K562 (cell line): ENCODE data around the gene APC. TPM values are rescaled to one million over a fixed set of nuclear protein-coding genes. Genes with fewer than 3 reads are reported as not detected.

ENCODE experiments used
- ASH1L ChIP-seq: fragments of 450-650 bp; IDR thresholded peaks from 2 replicates; pipeline ENCODE4 v1.6.1; 2018; ENCODE audit warnings: borderline replicate concordance, mild to moderate bottlenecking, low read depth; ENCODE audit not compliant: partially characterized antibody
- BRD9 ChIP-seq: fragments of 450-650 bp; IDR thresholded peaks from 2 replicates; pipeline ENCODE4 v1.6.1; 2018; ENCODE audit warnings: low read depth; ENCODE audit not compliant: partially characterized antibody
- CHD2 ChIP-seq: IDR thresholded peaks from 2 replicates; pipeline ENCODE4 v1.6.1; 2011; ENCODE audit warnings: low read depth, low read length
- CTCFL ChIP-seq: IDR thresholded peaks from 2 replicates; pipeline ENCODE4 v1.6.1; 2011; ENCODE audit warnings: borderline replicate concordance, low read depth, mild to moderate bottlenecking, moderate library complexity, low read length; ENCODE audit not compliant: insufficient read depth, poor library complexity, severe bottlenecking
- E2F3 ChIP-seq: fragments of 250-450 bp; sonication (Bioruptor Pico); IDR thresholded peaks from 2 replicates; pipeline ENCODE4 v1.4.0; 2020; ENCODE audit warnings: mild to moderate bottlenecking
- ESRRA ChIP-seq: fragments of 450-650 bp; IDR thresholded peaks from 2 replicates; pipeline ENCODE4 v1.6.1; 2014; ENCODE audit warnings: low read depth, mild to moderate bottlenecking, moderate library complexity, borderline replicate concordance
- FUS ChIP-seq: fragments of 200-400 bp; formaldehyde crosslinking; optimal IDR thresholded peaks from 2 replicates; pipeline ENCODE3; 2017; ENCODE audit warnings: low read depth, low read length
- GABPB1 ChIP-seq: sonication (generic); formaldehyde crosslinking; IDR thresholded peaks from 2 replicates; pipeline ENCODE4 v1.8.0; 2022; ENCODE audit warnings: mild to moderate bottlenecking, missing genetic modification reagents
- HDAC1 ChIP-seq, 2 experiments: fragments of 450-650 bp; IDR thresholded peaks; 2 replicates each; pipeline ENCODE4 v1.6.1; 2016 to 2017; ENCODE audit warnings: inconsistent platforms in 1 of 2, mild to moderate bottlenecking in 1 of 2, moderate library complexity in 1 of 2
- HDAC3 ChIP-seq: fragments of 450-650 bp; IDR thresholded peaks from 2 replicates; pipeline ENCODE4 v1.6.1; 2018; ENCODE audit warnings: borderline replicate concordance, mild to moderate bottlenecking, moderate library complexity; ENCODE audit not compliant: partially characterized antibody
- HMBOX1 ChIP-seq: sonication (generic); IDR thresholded peaks from 2 replicates; pipeline ENCODE4 v1.6.1; 2016
- JUNB ChIP-seq: fragments of 450-650 bp; formaldehyde crosslinking; conservative IDR thresholded peaks from 2 replicates; pipeline ENCODE4 v1.4.0; 2020; ENCODE audit warnings: mild to moderate bottlenecking
- JUND ChIP-seq, 2 experiments: IDR thresholded peaks; 2 replicates in 1 of 2; 3 replicates in 1 of 2; pipeline ENCODE4 v1.6.1; 2011; ENCODE audit warnings: borderline replicate concordance in 2 of 2, low read depth in 2 of 2, low read length in 2 of 2, improper control_type of control experiment in 1 of 2, missing biosample characterization in 1 of 2, missing genetic modification characterization in 1 of 2, missing genetic modification reagents in 1 of 2
- MAX ChIP-seq: sonication (generic); formaldehyde crosslinking; IDR thresholded peaks from 2 replicates; pipeline ENCODE4 v1.9.0; 2022; ENCODE audit warnings: mild to moderate bottlenecking, missing genetic modification reagents
- NR2C1 ChIP-seq, 2 experiments: fragments of 450-650 bp; IDR thresholded peaks; 2 replicates each; pipeline ENCODE4 v1.6.1; 2017; ENCODE audit warnings: mild to moderate bottlenecking in 2 of 2, antibody characterized with exemption in 1 of 2, inconsistent platforms in 1 of 2, missing compliant biosample characterization in 1 of 2, missing genetic modification characterization in 1 of 2
- PCBP1 ChIP-seq: fragments of 200-400 bp; formaldehyde crosslinking; IDR thresholded peaks from 2 replicates; pipeline ENCODE4 v1.6.1; 2018; ENCODE audit warnings: mild to moderate bottlenecking, low read depth, low read length; ENCODE audit not compliant: poor library complexity, severe bottlenecking
- SIN3B ChIP-seq: fragments of 450-650 bp; IDR thresholded peaks from 2 replicates; pipeline ENCODE4 v1.6.1; 2017; ENCODE audit warnings: low read depth, mild to moderate bottlenecking, moderate library complexity
- TBP ChIP-seq: optimal IDR thresholded peaks from 2 replicates; pipeline ENCODE3; 2011; ENCODE audit warnings: low read depth, low read length, improper control_type of control experiment
- ZBTB43 ChIP-seq: sonication (generic); formaldehyde crosslinking; IDR thresholded peaks from 2 replicates; pipeline ENCODE4 v1.8.0; 2023; ENCODE audit warnings: mild to moderate bottlenecking, missing genetic modification reagents
- ZNF124 ChIP-seq: sonication (generic); formaldehyde crosslinking; IDR thresholded peaks from 2 replicates; pipeline ENCODE4 v1.8.1; 2022; ENCODE audit warnings: missing genetic modification reagents
- ZNF316 ChIP-seq: fragments of 450-650 bp; IDR thresholded peaks from 2 replicates; pipeline ENCODE4 v1.6.1; 2016
- ZNF57 ChIP-seq: fragments of 450-650 bp; formaldehyde crosslinking; IDR thresholded peaks from 2 replicates; pipeline ENCODE4 v1.4.0; 2020; ENCODE audit warnings: mild to moderate bottlenecking, moderate library complexity
- ZNF780A ChIP-seq: fragments of 250-450 bp; sonication (Bioruptor Pico); IDR thresholded peaks from 2 replicates; pipeline ENCODE4 v1.5.0; 2021; ENCODE audit warnings: mild to moderate bottlenecking
- polyA plus RNA-seq, 8 experiments: library from polyadenylated mRNA; depleted of rRNA in 4 of 8; stranded (reverse) in 5 of 8; unstranded in 3 of 8; fragments of >200 nt; fragmentation: Nextera tagmentation in 2 of 8; fragmentation: Illumina TruSeq in 1 of 8; extraction: Ambion mirVana in 2 of 8; extraction: Trizol in 1 of 8; gene quantifications; 2 replicates each; pipeline versions ENCODE4 v1.2.1 to v1.2.3, GENCODE V29; 2011 to 2014; ENCODE audit warnings: inconsistent platforms in 1 of 8, missing spikeins in 1 of 8
- total RNA-seq, 7 experiments: library from RNA; depleted of rRNA in 6 of 7; stranded (reverse); fragments of >200 nt in 6 of 7; fragmentation: Illumina TruSeq in 2 of 7; extraction: Trizol in 2 of 7; gene quantifications; 2 replicates each; pipeline versions ENCODE4 v1.2.1 to v1.2.3, GENCODE V29; 2011 to 2021; ENCODE audit warnings: low replicate concordance in 1 of 7

Gene APC
- total and polyA plus RNA-seq, 9 of the 15 experiments (the other 6 are each of a cell fraction or from before 2014, with no cell fraction given): 5.7 to 29.5 (median 15.4) TPM

GRCh38 chr5:112694853-112695709 is 42.6 kb upstream of the APC start (continued):
- TF ChIP-seq ZBTB43 (CRISPR knock-in tag) (no peak), ZNF316 (no peak), PCBP1 (no peak), E2F3 (no peak), ZNF124 (CRISPR knock-in tag) (no peak), ZNF57 (CRISPR knock-in tag) (no peak), MAX (CRISPR knock-in tag) (no peak), GABPB1 (CRISPR knock-in tag) (no peak), ESRRA (peak; percentile 69; the same call in 1 of the 2 replicates), ZNF780A (CRISPR knock-in tag) (no peak), HDAC3 (peak; percentile 62), CHD2 (no peak), HMBOX1 (peak; percentile 97), TBP (no peak), CTCFL (no peak), JUND (IDR thresholded peaks at IDR 0.05; ENCODE audit: borderline replicate concordance, low read depth, low read length) (peak; percentile 38; the same call in 1 of the 2 replicates), JUND (tag; IDR thresholded peaks at IDR 0.05; ENCODE audit: borderline replicate concordance, low read depth, low read length) (0 out of 3 replicates have a peak, but pooled peaks have one; percentile 25), ASH1L (no peak), BRD9 (no peak), JUNB (CRISPR knock-in tag) (no peak), HDAC1 (IDR thresholded peaks at IDR 0.05) (peak in 1 of 2 experiments; percentile 48; a peak in 2 of 4 replicates), NR2C1 (IDR thresholded peaks at IDR 0.05) (no peak), NR2C1 (tag; IDR thresholded peaks at IDR 0.05) (no peak), FUS (no peak), SIN3B (no peak)
